Panc1 (cell line): ENCODE data around the gene GPR42. TPM values are rescaled to one million over a fixed set of nuclear protein-coding genes. Genes with fewer than 3 reads are reported as not detected.

ENCODE experiments used
- ATAC-seq: fragments of 200-7000 bp; cut with Tn5 transposase; 2 replicates; pipeline ENCODE4 v1.9.1; 2020; ENCODE audit warnings: mild to moderate bottlenecking, moderate library complexity
- BruUV-seq: library from RNA; stranded (reverse); fragments of 400-500 nt; replicated peaks from 2 replicates; lab custom pipeline; 2021; lab: Mats Ljungman, UMichigan
- CTCF ChIA-PET: fragments of 300-600 bp; sonication (Branson Sonifier 250); formaldehyde crosslinking; loops from one replicate; lab custom pipeline; 2022; ENCODE audit warnings: antibody characterized with exemption; lab: Charles Lee
- POLR2A ChIA-PET: fragments of 300-600 bp; sonication (Branson Sonifier 250); formaldehyde crosslinking; loops from one replicate; lab custom pipeline; 2022; ENCODE audit warnings: antibody characterized with exemption; lab: Charles Lee
- DNase-seq: peaks from one replicate; pipeline ENCODE4 v3.0.0-alpha.2; 2010; ENCODE audit warnings: low read depth, low spot score
- H3K27ac ChIP-seq: 2 replicates; pipeline ENCODE4 v1.5.1; 2011; ENCODE audit warnings: mild to moderate bottlenecking, low read length, inconsistent platforms
- H3K27me3 ChIP-seq: fragments of 200-500 bp; sonication (Bioruptor generic); 2 replicates; pipeline ENCODE4 v1.6.0; 2014; ENCODE audit warnings: low read length, inconsistent platforms; ENCODE audit not compliant: control insufficient read depth, insufficient read depth
- H3K36me3 ChIP-seq: fragments of 200-500 bp; sonication (Bioruptor generic); 2 replicates; pipeline ENCODE4 v1.5.1; 2014; ENCODE audit warnings: inconsistent platforms, mild to moderate bottlenecking, low read length, moderate library complexity; ENCODE audit not compliant: control insufficient read depth, insufficient read depth
- H3K4me1 ChIP-seq: 2 replicates; pipeline ENCODE4 v1.5.1; 2011; ENCODE audit warnings: inconsistent platforms, mild to moderate bottlenecking, low read length, moderate library complexity; ENCODE audit not compliant: control insufficient read depth, insufficient read depth
- H3K4me3 ChIP-seq, 2 experiments: 2 replicates each; pipeline ENCODE4 v1.5.1; 2011 to 2012; ENCODE audit warnings: low read depth in 2 of 2, low read length in 2 of 2, mild to moderate bottlenecking in 2 of 2, inconsistent platforms in 1 of 2, moderate library complexity in 1 of 2
- H3K9me3 ChIP-seq: fragments of 200-500 bp; sonication (Bioruptor generic); 2 replicates; pipeline ENCODE4 v1.5.1; 2014; ENCODE audit warnings: low read depth, mild to moderate bottlenecking, inconsistent platforms, low read length, moderate library complexity; ENCODE audit not compliant: control insufficient read depth, insufficient read depth
- POLR2AphosphoS5 ChIP-seq: IDR thresholded peaks from 2 replicates; pipeline ENCODE4 v1.6.1; 2012; ENCODE audit warnings: mild to moderate bottlenecking, low read depth, low read length, moderate library complexity
- SIN3A ChIP-seq: IDR thresholded peaks from 2 replicates; pipeline ENCODE4 v1.6.1; 2012; ENCODE audit warnings: low read depth, mild to moderate bottlenecking, low read length, moderate library complexity, borderline replicate concordance; ENCODE audit not compliant: insufficient read depth
- TCF7L2 ChIP-seq: IDR thresholded peaks from 2 replicates; pipeline ENCODE4 v1.6.1; 2011; ENCODE audit warnings: mild to moderate bottlenecking, low read depth, low read length, inconsistent platforms
- in situ Hi-C: cut with HindIII; loops from 2 replicates; pipeline ENCODE4 v1.10.0; 2016; ENCODE audit warnings: low sequenced_read_pairs, low pct_unique_long_range_greater_than_20kb
- intact Hi-C: fragments of 100-400 bp; cut with micrococcal nuclease; formaldehyde crosslinking; loops from one replicate; pipeline ENCODE4 v1.10.0; 2022; ENCODE audit not compliant: unreplicated experiment
- total RNA-seq: library from RNA; stranded (reverse); gene quantifications from one replicate; pipeline ENCODE4 v1.2.1, GENCODE V29; 2021; ENCODE audit not compliant: unreplicated experiment
- TF ChIP-seq, protein P1 (sequence below), 2 experiments: IDR thresholded peaks; 2 replicates each; pipeline ENCODE4 v1.6.1; 2011 to 2012; ENCODE audit warnings: low read depth in 2 of 2, control low read depth in 1 of 2, low read length in 1 of 2, mild to moderate bottlenecking in 1 of 2, moderate library complexity in 1 of 2; ENCODE audit not compliant: insufficient read depth in 1 of 2
- TF ChIP-seq, protein P2 (sequence below): fragments of 450-650 bp; IDR thresholded peaks from 2 replicates; pipeline ENCODE4 v1.5.1; 2017; ENCODE audit warnings: mild to moderate bottlenecking

GPR42 gene
- total RNA-seq, 1 experiment from 2014 or later = not detected

DNA sequence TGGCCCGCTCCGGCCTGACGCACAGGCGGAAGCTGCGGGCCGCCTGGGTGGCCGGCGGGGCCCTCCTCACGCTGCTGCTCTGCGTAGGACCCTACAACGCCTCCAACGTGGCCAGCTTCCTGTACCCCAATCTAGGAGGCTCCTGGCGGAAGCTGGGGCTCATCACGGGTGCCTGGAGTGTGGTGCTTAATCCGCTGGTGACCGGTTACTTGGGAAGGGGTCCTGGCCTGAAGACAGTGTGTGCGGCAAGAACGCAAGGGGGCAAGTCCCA, 18.8 kb upstream of the GPR42 start:
- TF ChIP-seq SIN3A (no peak), POLR2AphosphoS5 (no peak), TCF7L2 (no peak)
- TF ChIP-seq, protein P1, sequence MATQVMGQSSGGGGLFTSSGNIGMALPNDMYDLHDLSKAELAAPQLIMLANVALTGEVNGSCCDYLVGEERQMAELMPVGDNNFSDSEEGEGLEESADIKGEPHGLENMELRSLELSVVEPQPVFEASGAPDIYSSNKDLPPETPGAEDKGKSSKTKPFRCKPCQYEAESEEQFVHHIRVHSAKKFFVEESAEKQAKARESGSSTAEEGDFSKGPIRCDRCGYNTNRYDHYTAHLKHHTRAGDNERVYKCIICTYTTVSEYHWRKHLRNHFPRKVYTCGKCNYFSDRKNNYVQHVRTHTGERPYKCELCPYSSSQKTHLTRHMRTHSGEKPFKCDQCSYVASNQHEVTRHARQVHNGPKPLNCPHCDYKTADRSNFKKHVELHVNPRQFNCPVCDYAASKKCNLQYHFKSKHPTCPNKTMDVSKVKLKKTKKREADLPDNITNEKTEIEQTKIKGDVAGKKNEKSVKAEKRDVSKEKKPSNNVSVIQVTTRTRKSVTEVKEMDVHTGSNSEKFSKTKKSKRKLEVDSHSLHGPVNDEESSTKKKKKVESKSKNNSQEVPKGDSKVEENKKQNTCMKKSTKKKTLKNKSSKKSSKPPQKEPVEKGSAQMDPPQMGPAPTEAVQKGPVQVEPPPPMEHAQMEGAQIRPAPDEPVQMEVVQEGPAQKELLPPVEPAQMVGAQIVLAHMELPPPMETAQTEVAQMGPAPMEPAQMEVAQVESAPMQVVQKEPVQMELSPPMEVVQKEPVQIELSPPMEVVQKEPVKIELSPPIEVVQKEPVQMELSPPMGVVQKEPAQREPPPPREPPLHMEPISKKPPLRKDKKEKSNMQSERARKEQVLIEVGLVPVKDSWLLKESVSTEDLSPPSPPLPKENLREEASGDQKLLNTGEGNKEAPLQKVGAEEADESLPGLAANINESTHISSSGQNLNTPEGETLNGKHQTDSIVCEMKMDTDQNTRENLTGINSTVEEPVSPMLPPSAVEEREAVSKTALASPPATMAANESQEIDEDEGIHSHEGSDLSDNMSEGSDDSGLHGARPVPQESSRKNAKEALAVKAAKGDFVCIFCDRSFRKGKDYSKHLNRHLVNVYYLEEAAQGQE (IDR thresholded peaks at IDR 0.05; ENCODE audit: insufficient read depth in 1 of 2, low read depth in 2 of 2, low read length in 1 of 2) = no peak
- TF ChIP-seq, protein P2, sequence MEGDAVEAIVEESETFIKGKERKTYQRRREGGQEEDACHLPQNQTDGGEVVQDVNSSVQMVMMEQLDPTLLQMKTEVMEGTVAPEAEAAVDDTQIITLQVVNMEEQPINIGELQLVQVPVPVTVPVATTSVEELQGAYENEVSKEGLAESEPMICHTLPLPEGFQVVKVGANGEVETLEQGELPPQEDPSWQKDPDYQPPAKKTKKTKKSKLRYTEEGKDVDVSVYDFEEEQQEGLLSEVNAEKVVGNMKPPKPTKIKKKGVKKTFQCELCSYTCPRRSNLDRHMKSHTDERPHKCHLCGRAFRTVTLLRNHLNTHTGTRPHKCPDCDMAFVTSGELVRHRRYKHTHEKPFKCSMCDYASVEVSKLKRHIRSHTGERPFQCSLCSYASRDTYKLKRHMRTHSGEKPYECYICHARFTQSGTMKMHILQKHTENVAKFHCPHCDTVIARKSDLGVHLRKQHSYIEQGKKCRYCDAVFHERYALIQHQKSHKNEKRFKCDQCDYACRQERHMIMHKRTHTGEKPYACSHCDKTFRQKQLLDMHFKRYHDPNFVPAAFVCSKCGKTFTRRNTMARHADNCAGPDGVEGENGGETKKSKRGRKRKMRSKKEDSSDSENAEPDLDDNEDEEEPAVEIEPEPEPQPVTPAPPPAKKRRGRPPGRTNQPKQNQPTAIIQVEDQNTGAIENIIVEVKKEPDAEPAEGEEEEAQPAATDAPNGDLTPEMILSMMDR = no peak
- Histone ChIP-seq H3K27me3 (0 out of 2 replicates have a peak, but pooled peaks cover 4% of the 10 kb centered on the region), H3K4me1 (no peaks in the 10 kb centered on the region), H3K27ac (no peak overlapping the region), H3K36me3 (no peaks in the 10 kb centered on the region), H3K9me3 (no peaks in the 10 kb centered on the region), H3K4me3 (no peak overlapping the region)
- ChIA-PET POLR2A (no interaction called here), CTCF (interaction anchor here (0.5 to 2.7 kb wide), 7 partner anchors 117 to 578 kb away, joined by 3 to 23 read pairs (median 5); no protein-coding TSS in a partner anchor)
- BruUV-seq = no TSS peak
- ATAC-seq = no peak
- DNase-seq = no peak
- in situ Hi-C loops (no loop called here), intact Hi-C loops (loop anchor here (10.0 kb wide), 1 partner anchor 143 kb away; the partner anchor contains the start of gene KRTDAP)

DNA sequence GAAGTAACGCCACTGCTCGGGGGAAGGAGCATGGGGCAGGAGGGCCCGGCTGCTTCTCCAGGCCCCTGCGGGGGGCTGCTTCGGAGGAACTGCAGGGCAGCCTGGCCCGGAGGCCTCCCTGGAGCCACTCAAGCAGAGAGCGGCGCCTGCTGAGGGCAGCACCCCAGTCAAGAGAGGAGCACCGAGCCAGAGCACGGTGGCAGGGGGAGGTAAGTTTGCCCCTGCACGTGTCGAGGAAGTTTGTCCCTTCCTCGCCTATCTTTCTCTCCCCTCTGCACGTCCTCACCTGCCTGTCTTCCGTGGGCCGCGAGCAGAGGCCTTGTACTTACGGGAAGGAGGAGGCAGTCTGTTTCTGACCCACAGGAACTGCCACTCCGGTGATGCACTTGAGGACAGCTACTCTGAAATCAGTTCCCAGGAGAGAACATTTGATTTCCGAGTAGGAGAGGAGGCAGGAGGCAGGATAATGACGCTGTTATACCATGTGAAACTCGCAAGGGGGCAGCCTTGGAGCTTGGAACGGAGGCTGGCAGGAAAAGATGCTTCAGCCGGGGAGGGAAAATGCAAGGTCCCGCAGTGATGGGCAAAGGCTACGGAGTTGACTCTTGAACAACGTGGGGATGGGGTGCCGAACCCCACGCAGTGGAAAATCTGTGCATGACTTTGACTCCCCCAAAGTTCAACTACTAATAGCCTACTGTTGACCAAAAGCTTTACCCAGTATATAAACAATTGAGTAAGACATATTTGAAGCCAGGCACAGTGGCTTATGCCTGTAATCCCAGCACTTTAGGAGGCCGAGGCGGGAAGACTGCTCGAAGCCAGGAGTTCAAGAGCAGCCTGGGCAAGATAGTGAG, 18.2 kb upstream of the GPR42 start:
- Histone ChIP-seq H3K36me3 (no peaks in the 10 kb centered on the region), H3K27ac (no peak overlapping the region), H3K4me3 (no peak overlapping the region), H3K27me3 (0 out of 2 replicates have a peak, but pooled peaks cover 2% of the 10 kb centered on the region), H3K4me1 (no peaks in the 10 kb centered on the region), H3K9me3 (no peaks in the 10 kb centered on the region)
- in situ Hi-C loops = no loop called here
- ATAC-seq (peak; percentile 89), DNase-seq (peak; percentile 73)
- TF ChIP-seq, protein P2 = peak; percentile 94
- TF ChIP-seq, protein P1 (IDR thresholded peaks at IDR 0.05; ENCODE audit: insufficient read depth in 1 of 2, low read depth in 2 of 2, low read length in 1 of 2) = no peak
- ChIA-PET POLR2A (no interaction called here), CTCF (interaction anchor here (0.5 to 2.7 kb wide), 12 partner anchors 24 to 578 kb away, joined by 3 to 23 read pairs (median 4); no protein-coding TSS in a partner anchor)
- intact Hi-C loops = loop anchor here (1.0 to 10.0 kb wide), 2 partner anchors 116 to 142 kb away; partner anchors contain the start of gene KRTDAP
- no TSS peak for BruUV-seq
